Esophagus squamous epithelium (tissue), 4 donors: ENCODE results near the gene SUCLG2.

ENCODE experiments used
- POLR2A ChIP-seq, 4 donors: fragments of 450-650 bp; IDR thresholded peaks; one replicate each; pipeline ENCODE4 v1.6.1; 2017; ENCODE audit warnings: antibody characterized with exemption in 4 of 4, mild to moderate bottlenecking in 4 of 4, moderate library complexity in 3 of 4
- TF ChIP-seq, protein P1 (sequence below), 6 experiments: fragments of 450-650 bp in 4 of 6; fragments of 200-600 bp in 2 of 6; sonication (generic) in 2 of 6; IDR thresholded peaks; one replicate each; pipeline ENCODE4 v1.5.1; 2016 to 2019; ENCODE audit warnings: antibody characterized with exemption in 6 of 6, mild to moderate bottlenecking in 4 of 6, moderate library complexity in 4 of 6

DNA sequence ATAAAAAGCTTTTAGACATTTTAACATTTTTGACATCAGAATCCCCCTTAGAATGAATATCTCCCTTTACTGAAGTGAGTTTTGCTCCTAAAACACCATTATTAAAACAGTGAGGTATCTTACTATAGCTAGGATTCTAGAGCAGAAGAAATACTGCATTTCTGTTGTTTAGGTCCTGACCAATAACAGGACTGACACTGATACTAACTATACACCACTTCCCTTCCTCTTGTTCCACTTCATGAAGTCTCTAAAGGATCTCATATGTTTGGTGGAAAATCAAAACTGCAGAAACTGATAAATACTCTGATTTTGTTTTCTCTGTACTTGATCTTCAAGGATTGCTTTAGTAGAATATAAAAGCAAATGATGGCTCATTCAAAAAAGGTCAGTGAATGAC, 230.7 kb downstream of the SUCLG2 start:
- TF ChIP-seq, protein P1, sequence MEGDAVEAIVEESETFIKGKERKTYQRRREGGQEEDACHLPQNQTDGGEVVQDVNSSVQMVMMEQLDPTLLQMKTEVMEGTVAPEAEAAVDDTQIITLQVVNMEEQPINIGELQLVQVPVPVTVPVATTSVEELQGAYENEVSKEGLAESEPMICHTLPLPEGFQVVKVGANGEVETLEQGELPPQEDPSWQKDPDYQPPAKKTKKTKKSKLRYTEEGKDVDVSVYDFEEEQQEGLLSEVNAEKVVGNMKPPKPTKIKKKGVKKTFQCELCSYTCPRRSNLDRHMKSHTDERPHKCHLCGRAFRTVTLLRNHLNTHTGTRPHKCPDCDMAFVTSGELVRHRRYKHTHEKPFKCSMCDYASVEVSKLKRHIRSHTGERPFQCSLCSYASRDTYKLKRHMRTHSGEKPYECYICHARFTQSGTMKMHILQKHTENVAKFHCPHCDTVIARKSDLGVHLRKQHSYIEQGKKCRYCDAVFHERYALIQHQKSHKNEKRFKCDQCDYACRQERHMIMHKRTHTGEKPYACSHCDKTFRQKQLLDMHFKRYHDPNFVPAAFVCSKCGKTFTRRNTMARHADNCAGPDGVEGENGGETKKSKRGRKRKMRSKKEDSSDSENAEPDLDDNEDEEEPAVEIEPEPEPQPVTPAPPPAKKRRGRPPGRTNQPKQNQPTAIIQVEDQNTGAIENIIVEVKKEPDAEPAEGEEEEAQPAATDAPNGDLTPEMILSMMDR (IDR thresholded peaks at IDR 0.05) = no peak
- TF ChIP-seq POLR2A (IDR thresholded peaks at IDR 0.05) = no peak
